ENCODE measurements around the gene CMTM3.
A peak's percentile ranks its signal among the peaks of the same experiment; 100 is the strongest.
"Not testable (repeated sequence)": the region's sequence is repeated elsewhere in the genome, so short reads cannot be mapped to it uniquely, and the experiment has no call there.

The CMTM3 gene

GRCh38 chr16:66635406-66635805, 30.9 kb downstream of the CMTM3 start:
- DNase-seq (ENCODE audit: low read depth): no peak

- DNase-seq (ENCODE audit: low read depth): no peak
These were observed 31.7 kb downstream of the CMTM3 start for GRCh38 chr16:66636199-66636598.

- no peak for DNase-seq (ENCODE audit: low read depth)
These were observed 33.3 kb downstream of the CMTM3 start for GRCh38 chr16:66637806-66638205.

GRCh38 chr16:66639091-66639885, 34.8 kb downstream of the CMTM3 start:
- DNase-seq (ENCODE audit: low read depth): no peak

- no peak for DNase-seq (ENCODE audit: low read depth)
These were observed 36.3 kb downstream of the CMTM3 start for GRCh38 chr16:66640724-66641314.

GRCh38 chr16:66641387-66641786, 36.9 kb downstream of the CMTM3 start:
- no peak for DNase-seq (ENCODE audit: low read depth)

- no peak for DNase-seq (ENCODE audit: low read depth)
These were observed 43.4 kb downstream of the CMTM3 start for GRCh38 chr16:66647866-66648265.

- no peak for DNase-seq (ENCODE audit: low read depth)
These were observed 44.7 kb downstream of the CMTM3 start for GRCh38 chr16:66649167-66649566.

- no peak for DNase-seq (ENCODE audit: low read depth)
These were observed 45.2 kb downstream of the CMTM3 start for GRCh38 chr16:66649636-66650205.

- DNase-seq (ENCODE audit: low read depth): peak; percentile 71
These were observed 46.4 kb downstream of the CMTM3 start for GRCh38 chr16:66650707-66651473.

GRCh38 chr16:66651474-66651765, 46.9 kb downstream of the CMTM3 start:
- no peak for DNase-seq (ENCODE audit: low read depth)

- no peak for DNase-seq (ENCODE audit: low read depth)
These were observed 47.5 kb downstream of the CMTM3 start for GRCh38 chr16:66651965-66652364.

GRCh38 chr16:66652661-66653360, 48.3 kb downstream of the CMTM3 start:
- DNase-seq (ENCODE audit: low read depth): no peak

- no peak for DNase-seq (ENCODE audit: low read depth)
These were observed 49.3 kb downstream of the CMTM3 start for GRCh38 chr16:66653581-66654350.

- no peak for DNase-seq (ENCODE audit: low read depth)
These were observed 52.0 kb downstream of the CMTM3 start for GRCh38 chr16:66656547-66656946.

- DNase-seq (ENCODE audit: low read depth): no peak
These were observed 53.8 kb downstream of the CMTM3 start for GRCh38 chr16:66658143-66658859.

GRCh38 chr16:66658860-66659190, 54.3 kb downstream of the CMTM3 start:
- no peak for DNase-seq (ENCODE audit: low read depth)

GRCh38 chr16:66660422-66661209, 56.1 kb downstream of the CMTM3 start:
- DNase-seq (ENCODE audit: low read depth): no peak

- no peak for DNase-seq (ENCODE audit: low read depth)
These were observed 56.7 kb downstream of the CMTM3 start for GRCh38 chr16:66661210-66661560.

- not testable (repeated sequence) for DNase-seq (ENCODE audit: low read depth)
These were observed 57.3 kb downstream of the CMTM3 start for GRCh38 chr16:66661671-66662346.

Data from activated T-cell treated with anti-CD3 and anti-CD28 coated beads for 48 hours (primary cell).